Measurements from ENCODE around the gene PCNT.

Gene PCNT

DNA sequence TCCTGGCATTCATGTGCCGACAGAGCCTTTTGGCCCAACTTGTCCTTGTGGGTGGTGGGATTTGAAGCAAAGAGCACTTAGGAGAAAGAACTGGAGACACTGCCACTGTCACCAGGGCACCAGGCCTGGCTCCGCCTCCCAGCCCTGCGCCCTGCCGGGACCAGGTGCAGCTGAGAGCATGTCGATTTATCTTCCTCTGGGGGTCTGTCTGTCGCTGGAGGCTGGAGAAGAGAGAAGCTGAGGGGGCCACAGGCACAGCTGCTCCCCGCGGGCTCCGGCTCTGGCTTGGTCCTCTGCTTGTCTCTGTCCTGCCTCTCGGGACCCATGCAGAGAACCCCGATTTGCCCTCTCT, 28.2 kb downstream of the PCNT start:
- CTCF ChIA-PET = no interaction called here
- no peak for TF ChIP-seq ZNF384 (IDR thresholded peaks at IDR 0.05)
- TF ChIP-seq NFRKB (IDR thresholded peaks at IDR 0.05) = no peak
- TF ChIP-seq SP1 (IDR thresholded peaks at IDR 0.05) = no peak
- TF ChIP-seq BHLHE40 (IDR thresholded peaks at IDR 0.05; ENCODE audit: borderline replicate concordance) = no peak
- TF ChIP-seq ELF4 (IDR thresholded peaks at IDR 0.05) = no peak
- no peak for TF ChIP-seq LEF1 (IDR thresholded peaks at IDR 0.05; ENCODE audit: borderline replicate concordance)
- no peak for TF ChIP-seq L3MBTL2 (conservative IDR thresholded peaks at IDR 0.05)
- TF ChIP-seq TARDBP (IDR thresholded peaks at IDR 0.05) = no peak
- TF ChIP-seq SUZ12 (IDR thresholded peaks at IDR 0.05) = no peak
- TF ChIP-seq ARNT (IDR thresholded peaks at IDR 0.05) = no peak
- TF ChIP-seq HDGF (IDR thresholded peaks at IDR 0.05; ENCODE audit: borderline replicate concordance) = no peak
- no peak for TF ChIP-seq FOXK2 (IDR thresholded peaks at IDR 0.05)
- no peak for TF ChIP-seq FOXM1 (IDR thresholded peaks at IDR 0.05; ENCODE audit: borderline replicate concordance)
- TF ChIP-seq, protein P1, sequence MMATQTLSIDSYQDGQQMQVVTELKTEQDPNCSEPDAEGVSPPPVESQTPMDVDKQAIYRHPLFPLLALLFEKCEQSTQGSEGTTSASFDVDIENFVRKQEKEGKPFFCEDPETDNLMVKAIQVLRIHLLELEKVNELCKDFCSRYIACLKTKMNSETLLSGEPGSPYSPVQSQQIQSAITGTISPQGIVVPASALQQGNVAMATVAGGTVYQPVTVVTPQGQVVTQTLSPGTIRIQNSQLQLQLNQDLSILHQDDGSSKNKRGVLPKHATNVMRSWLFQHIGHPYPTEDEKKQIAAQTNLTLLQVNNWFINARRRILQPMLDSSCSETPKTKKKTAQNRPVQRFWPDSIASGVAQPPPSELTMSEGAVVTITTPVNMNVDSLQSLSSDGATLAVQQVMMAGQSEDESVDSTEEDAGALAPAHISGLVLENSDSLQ (IDR thresholded peaks at IDR 0.05) = no peak
- TF ChIP-seq FOXA1 (IDR thresholded peaks at IDR 0.05) = no peak
- TF ChIP-seq CTBP1 (IDR thresholded peaks at IDR 0.05; ENCODE audit: borderline replicate concordance) = no peak
- DNase-seq (ENCODE audit: extremely low spot score) = no peak
- POLR2A ChIA-PET = no interaction called here

DNA sequence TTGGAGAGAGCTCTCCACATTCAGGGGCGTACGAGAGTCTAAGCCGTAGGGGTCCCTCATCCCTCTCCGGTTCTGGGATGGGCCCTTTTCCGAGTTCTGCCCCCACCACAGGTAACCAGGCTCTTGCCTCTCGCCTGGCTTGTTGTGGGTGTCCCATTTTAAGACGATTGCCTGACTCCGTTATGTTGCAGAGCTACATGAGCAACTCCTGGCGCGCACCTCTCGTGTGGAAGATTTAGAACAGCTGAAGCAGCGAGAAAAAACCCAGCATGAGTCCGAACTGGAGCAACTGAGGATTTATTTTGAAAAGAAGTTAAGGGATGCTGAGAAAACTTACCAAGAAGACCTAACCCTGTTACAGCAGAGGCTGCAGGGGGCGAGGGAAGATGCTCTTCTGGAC, 29.0 kb downstream of the PCNT start:
- TF ChIP-seq L3MBTL2 (conservative IDR thresholded peaks at IDR 0.05) (no peak), ZNF384 (IDR thresholded peaks at IDR 0.05) (no peak), FOXA1 (IDR thresholded peaks at IDR 0.05) (no peak), FOXK2 (IDR thresholded peaks at IDR 0.05) (no peak), LEF1 (IDR thresholded peaks at IDR 0.05; ENCODE audit: borderline replicate concordance) (no peak)
- TF ChIP-seq, protein P1 (IDR thresholded peaks at IDR 0.05) = no peak
- no peak for DNase-seq (ENCODE audit: extremely low spot score)
- POLR2A ChIA-PET = no interaction called here
- CTCF ChIA-PET = no interaction called here

DNA sequence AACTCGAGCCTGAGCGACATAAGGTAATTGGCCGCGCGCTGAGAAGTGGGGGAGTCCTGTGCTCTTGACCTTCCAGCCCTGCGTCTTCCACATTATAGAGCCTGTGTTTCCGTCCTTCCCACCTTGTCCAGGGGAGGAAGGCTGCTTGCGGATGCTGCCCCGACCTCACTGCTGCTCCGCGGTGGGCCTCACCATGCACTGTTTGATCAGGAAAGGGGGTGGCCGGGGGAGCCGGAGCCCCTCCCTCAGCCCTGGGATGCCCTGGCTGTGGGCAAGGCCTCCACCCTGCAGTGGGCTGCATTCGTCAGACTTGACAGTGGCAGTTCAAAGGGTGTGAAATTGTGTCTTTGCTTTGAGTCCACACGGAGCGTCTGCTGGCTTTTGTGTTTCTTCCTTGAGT, 30.1 kb downstream of the PCNT start:
- TF ChIP-seq ZNF384 (IDR thresholded peaks at IDR 0.05) (no peak), L3MBTL2 (conservative IDR thresholded peaks at IDR 0.05) (no peak), TARDBP (IDR thresholded peaks at IDR 0.05) (no peak), FOXK2 (IDR thresholded peaks at IDR 0.05) (no peak)
- DNase-seq (ENCODE audit: extremely low spot score) = no peak
- CTCF ChIA-PET = no interaction called here
- POLR2A ChIA-PET = no interaction called here

DNA sequence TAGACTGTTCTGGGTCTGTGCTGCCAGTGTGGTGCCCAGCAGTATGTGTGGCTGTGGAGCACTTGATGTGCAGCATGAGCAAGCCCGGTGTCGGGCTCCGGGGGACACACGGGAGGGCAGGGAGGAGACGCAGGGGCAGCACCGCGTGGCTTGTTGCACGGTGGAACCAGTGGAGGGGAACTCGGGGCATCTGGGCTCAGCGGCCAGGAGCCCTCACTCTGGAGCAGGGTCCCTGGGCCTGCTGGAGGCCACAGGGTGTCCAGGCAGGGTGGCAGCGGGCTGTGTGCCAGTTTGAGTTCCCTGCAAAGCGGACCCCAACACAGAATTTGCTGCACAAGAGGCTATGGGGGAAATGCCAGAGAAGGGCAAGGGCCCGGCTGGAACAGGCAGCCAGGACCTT, 30.6 kb downstream of the PCNT start:
- DNase-seq (ENCODE audit: extremely low spot score) = no peak
- POLR2A ChIA-PET = no interaction called here
- TF ChIP-seq SP1 (IDR thresholded peaks at IDR 0.05) (no peak), TARDBP (IDR thresholded peaks at IDR 0.05) (no peak), SUZ12 (IDR thresholded peaks at IDR 0.05) (no peak), ELF4 (IDR thresholded peaks at IDR 0.05) (no peak), ZNF384 (IDR thresholded peaks at IDR 0.05) (no peak), FOXK2 (IDR thresholded peaks at IDR 0.05) (no peak), HDGF (IDR thresholded peaks at IDR 0.05; ENCODE audit: borderline replicate concordance) (no peak), FOXA1 (IDR thresholded peaks at IDR 0.05) (no peak), L3MBTL2 (conservative IDR thresholded peaks at IDR 0.05) (no peak)
- TF ChIP-seq, protein P1 (IDR thresholded peaks at IDR 0.05) = no peak
- CTCF ChIA-PET = no interaction called here

DNA sequence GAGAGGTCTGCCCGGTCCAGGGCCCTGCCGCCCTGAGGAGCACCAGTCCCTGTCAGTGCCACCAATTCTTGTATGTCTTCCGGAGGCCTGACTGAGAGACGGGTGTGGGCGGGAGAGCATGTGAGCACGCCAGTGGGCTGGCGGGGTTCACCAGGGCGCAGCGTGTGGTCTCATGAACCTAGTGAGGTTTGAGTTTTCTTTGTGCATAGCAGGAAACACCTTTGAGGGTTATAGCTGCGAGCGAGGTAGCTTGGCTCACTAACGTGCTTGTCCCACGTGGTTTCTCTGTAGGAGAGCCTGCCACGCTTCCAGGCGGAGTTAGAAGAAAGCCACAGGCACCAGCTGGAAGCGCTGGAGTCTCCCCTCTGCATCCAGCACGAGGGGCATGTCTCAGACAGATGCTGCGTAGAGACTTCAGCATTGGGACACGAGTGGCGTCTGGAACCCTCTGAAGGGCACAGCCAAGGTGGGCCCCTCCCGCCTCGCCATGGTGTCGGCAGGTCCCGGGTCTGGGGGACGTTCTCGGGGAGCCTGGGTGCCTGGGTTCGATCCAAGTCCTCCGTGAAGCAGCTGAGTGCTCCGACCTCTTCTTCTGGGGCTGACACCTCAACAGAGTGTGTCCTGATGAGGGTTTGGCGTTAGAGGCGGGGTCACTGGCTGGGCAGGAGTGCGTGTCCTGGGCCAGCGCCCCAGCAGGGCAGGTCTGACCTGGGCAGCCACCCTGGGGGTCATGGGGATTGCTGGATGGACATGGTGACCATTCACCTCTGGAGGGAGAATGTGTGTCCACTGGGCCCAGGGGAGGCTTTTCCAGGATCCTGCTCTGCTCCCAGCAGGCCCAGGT, 31.4 kb downstream of the PCNT start:
- ChIA-PET POLR2A (no interaction called here), CTCF (no interaction called here)
- DNase-seq (ENCODE audit: extremely low spot score) = no peak
- no peak for TF ChIP-seq SUZ12 (IDR thresholded peaks at IDR 0.05)
- TF ChIP-seq NFRKB (IDR thresholded peaks at IDR 0.05) = no peak
- TF ChIP-seq HDGF (IDR thresholded peaks at IDR 0.05; ENCODE audit: borderline replicate concordance) = no peak
- TF ChIP-seq ARNT (IDR thresholded peaks at IDR 0.05) = no peak
- no peak for TF ChIP-seq FOXK2 (IDR thresholded peaks at IDR 0.05)
- TF ChIP-seq TARDBP (IDR thresholded peaks at IDR 0.05) = no peak
- TF ChIP-seq, protein P1 (IDR thresholded peaks at IDR 0.05) = no peak
- no peak for TF ChIP-seq LEF1 (IDR thresholded peaks at IDR 0.05; ENCODE audit: borderline replicate concordance)
- TF ChIP-seq ZNF384 (IDR thresholded peaks at IDR 0.05) = no peak
- no peak for TF ChIP-seq BHLHE40 (IDR thresholded peaks at IDR 0.05; ENCODE audit: borderline replicate concordance)
- no peak for TF ChIP-seq CTBP1 (IDR thresholded peaks at IDR 0.05; ENCODE audit: borderline replicate concordance)
- TF ChIP-seq FOXM1 (IDR thresholded peaks at IDR 0.05; ENCODE audit: borderline replicate concordance) = no peak
- no peak for TF ChIP-seq ELF4 (IDR thresholded peaks at IDR 0.05)
- TF ChIP-seq SP1 (IDR thresholded peaks at IDR 0.05) = no peak
- TF ChIP-seq FOXA1 (IDR thresholded peaks at IDR 0.05) = no peak
- TF ChIP-seq L3MBTL2 (conservative IDR thresholded peaks at IDR 0.05) = no peak

DNA sequence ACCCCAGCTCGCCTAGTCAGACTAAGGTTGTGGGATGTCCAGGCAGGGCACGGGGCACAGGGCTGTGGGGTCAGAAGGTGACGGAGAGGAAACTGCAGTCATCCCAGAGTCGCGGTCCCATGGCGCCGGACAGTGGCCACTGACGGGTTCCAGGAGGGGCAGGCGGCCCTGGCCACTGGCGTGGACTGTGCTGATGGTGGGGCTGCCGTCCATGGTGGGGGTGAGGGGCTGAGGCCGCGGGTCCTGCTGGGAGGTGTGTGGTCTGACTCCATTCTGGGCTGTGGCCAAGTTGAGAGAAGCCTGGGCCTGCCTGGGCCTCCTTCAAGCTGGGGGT, 32.0 kb downstream of the PCNT start:
- POLR2A ChIA-PET = no interaction called here
- CTCF ChIA-PET = no interaction called here
- DNase-seq (ENCODE audit: extremely low spot score) = no peak
- TF ChIP-seq LEF1 (IDR thresholded peaks at IDR 0.05; ENCODE audit: borderline replicate concordance) (no peak), ARNT (IDR thresholded peaks at IDR 0.05) (no peak)
